ENCODE measurements around the gene ST8SIA2. TPM values are rescaled to one million over a fixed set of nuclear protein-coding genes. Genes with fewer than 3 reads are reported as not detected.

The ST8SIA2 gene
- total and polyA plus RNA-seq, 10 of the 15 experiments (the other 5 are each of a cell fraction or from before 2014, with no cell fraction given) = not detected

- no peak for TF ChIP-seq CEBPB (IDR thresholded peaks at IDR 0.05; ENCODE audit: borderline replicate concordance in 1 of 2, low read depth in 2 of 2, low read length in 2 of 2)
These were observed 5.7 kb downstream of the ST8SIA2 start (continued) for GRCh38 chr15:92399271-92399950.

GRCh38 chr15:92400573-92400972, 6.9 kb downstream of the ST8SIA2 start:
- H3K9me3 ChIP-seq (replicated peaks; ENCODE audit: control insufficient read depth, insufficient read depth, low read length) = no peaks in the 10 kb centered on the region
- no peak overlapping the region for H2AFZ ChIP-seq (ENCODE audit: control insufficient read depth, low read depth, low read length)
- peaks cover 0 to 2% of the 10 kb centered on the region in 2 experiments; a peak in 3 of 4 replicates for H3K27me3 ChIP-seq (replicated peaks in 1 of 2; ENCODE audit: control insufficient read depth in 2 of 2, insufficient read depth in 2 of 2, low read length in 1 of 2)
- H3K9ac ChIP-seq (ENCODE audit: control insufficient read depth, insufficient read depth, low read length) = no peak overlapping the region
- ATAC-seq (no peak), FAIRE-seq (no peak), DNase-seq (ENCODE audit: low read depth, low spot score) (no peak)
- POLR2A ChIA-PET = no interaction called here
- no peaks in the 10 kb centered on the region for H3K79me2 ChIP-seq (ENCODE audit: control insufficient read depth, insufficient read depth, low read length)
- H3K4me1 ChIP-seq (ENCODE audit: control insufficient read depth, insufficient read depth, low read length) = no peaks in the 10 kb centered on the region
- 35% methylated on average over 8 of the region's 8 CpGs for WGBS (ENCODE audit: insufficient coverage, insufficient replicate concordance, low lambda C conversion rate, missing lambda C conversion rate)
- in situ Hi-C loops (cut with MboI) = no loop called here
- intact Hi-C loops (cut with micrococcal nuclease; ENCODE audit: unreplicated experiment) = no loop called here
- CTCF ChIA-PET = no interaction called here
- no peaks in the 10 kb centered on the region for H4K20me1 ChIP-seq (ENCODE audit: control insufficient read depth, insufficient read depth)
- RAD21 ChIA-PET (ENCODE audit: unreplicated experiment) = no interaction called here
- no peak overlapping the region for H3K27ac ChIP-seq (ENCODE audit: control insufficient read depth, insufficient read depth)
- no peak overlapping the region for H3K4me3 ChIP-seq
- SMC1A ChIA-PET (ENCODE audit: uncharacterized antibody, unreplicated experiment) = no interaction called here
- H3K4me2 ChIP-seq (ENCODE audit: control insufficient read depth, insufficient read depth) = no peak overlapping the region
- H3K36me3 ChIP-seq (ENCODE audit: control insufficient read depth in 2 of 2, insufficient read depth in 2 of 2, low read length in 1 of 2) = no peaks in the 10 kb centered on the region
- no TSS peak for BruUV-seq (replicated peaks)
- TF ChIP-seq ZNF207 (IDR thresholded peaks at IDR 0.05; ENCODE audit: borderline replicate concordance) (no peak), MLLT1 (IDR thresholded peaks at IDR 0.05) (no peak), CTCF (IDR thresholded peaks at IDR 0.05 in 2 of 3, conservative IDR thresholded peaks at IDR 0.05 in 1 of 3; ENCODE audit: control insufficient read depth in 2 of 3, extremely low read depth in 1 of 3, insufficient read depth in 1 of 3, low read depth in 3 of 3, low read length in 3 of 3) (no peak), ASH2L (IDR thresholded peaks at IDR 0.05; ENCODE audit: borderline replicate concordance, low read depth) (no peak), CUX1 (IDR thresholded peaks at IDR 0.05; ENCODE audit: insufficient replicate concordance, low read depth, low read length) (no peak), PRDM15 (CRISPR knock-in tag; IDR thresholded peaks at IDR 0.05) (no peak), STAT3 (IDR thresholded peaks at IDR 0.05; ENCODE audit: low read depth, low read length) (no peak)
